Measurements from ENCODE around the gene PRDM16.

The PRDM16 gene

GRCh38 chr1:3267550-3268270 lies 198.7 kb downstream of the PRDM16 start:
- Histone ChIP-seq H3K9ac (ENCODE audit: low read depth, low read length) (no peak overlapping the region), H3K4me3 (ENCODE audit: low read length) (no peak overlapping the region), H3K27ac (ENCODE audit: low read depth, low read length) (no peak overlapping the region), H3K27me3 (ENCODE audit: insufficient read depth, low read length) (no peaks in the 10 kb centered on the region), H3K36me3 (ENCODE audit: insufficient read depth, low read length) (no peaks in the 10 kb centered on the region), H3K4me1 (ENCODE audit: insufficient read depth, low read length) (no peaks in the 10 kb centered on the region), H3K9me3 (ENCODE audit: insufficient read depth, low read depth, low read length) (no peaks in the 10 kb centered on the region)
- 94% methylated on average over 43 of the region's 43 CpGs for whole genome bisulfite sequencing

GRCh38 chr1:3268281-3268680 lies 199.3 kb downstream of the PRDM16 start:
- 95% methylated on average over 11 of the region's 11 CpGs for WGBS
- no peaks in the 10 kb centered on the region for H3K27me3 ChIP-seq (ENCODE audit: insufficient read depth, low read length)

GRCh38 chr1:3270403-3271245 lies 201.6 kb downstream of the PRDM16 start:
- Histone ChIP-seq H3K27ac (ENCODE audit: low read depth, low read length) (no peak overlapping the region), H3K4me3 (ENCODE audit: low read length) (no peak overlapping the region), H3K4me1 (ENCODE audit: insufficient read depth, low read length) (no peaks in the 10 kb centered on the region), H3K9ac (ENCODE audit: low read depth, low read length) (no peak overlapping the region), H3K27me3 (ENCODE audit: insufficient read depth, low read length) (no peaks in the 10 kb centered on the region), H3K9me3 (ENCODE audit: insufficient read depth, low read depth, low read length) (no peaks in the 10 kb centered on the region), H3K36me3 (ENCODE audit: insufficient read depth, low read length) (no peaks in the 10 kb centered on the region)
- WGBS = 89% methylated on average over 27 of the region's 27 CpGs

More at GRCh38 chr1:3268281-3268680, 199.3 kb downstream of the PRDM16 start:
- Histone ChIP-seq H3K4me1 (ENCODE audit: insufficient read depth, low read length) (no peaks in the 10 kb centered on the region), H3K27ac (ENCODE audit: low read depth, low read length) (no peak overlapping the region), H3K9ac (ENCODE audit: low read depth, low read length) (no peak overlapping the region), H3K4me3 (ENCODE audit: low read length) (no peak overlapping the region), H3K9me3 (ENCODE audit: insufficient read depth, low read depth, low read length) (no peaks in the 10 kb centered on the region), H3K36me3 (ENCODE audit: insufficient read depth, low read length) (no peaks in the 10 kb centered on the region)

- no peak overlapping the region for H3K9ac ChIP-seq (ENCODE audit: low read depth, low read length)
- no peaks in the 10 kb centered on the region for H3K36me3 ChIP-seq (ENCODE audit: insufficient read depth, low read length)
- 89% methylated on average over 9 of the region's 9 CpGs for WGBS
- H3K27me3 ChIP-seq (ENCODE audit: insufficient read depth, low read length) = no peaks in the 10 kb centered on the region
- H3K27ac ChIP-seq (ENCODE audit: low read depth, low read length) = no peak overlapping the region
- no peaks in the 10 kb centered on the region for H3K4me1 ChIP-seq (ENCODE audit: insufficient read depth, low read length)
- no peaks in the 10 kb centered on the region for H3K9me3 ChIP-seq (ENCODE audit: insufficient read depth, low read depth, low read length)
- H3K4me3 ChIP-seq (ENCODE audit: low read length) = no peak overlapping the region
These were observed 202.9 kb downstream of the PRDM16 start for GRCh38 chr1:3271866-3272265.

GRCh38 chr1:3272321-3273045 lies 203.5 kb downstream of the PRDM16 start:
- WGBS = 93% methylated on average over 29 of the region's 29 CpGs
- Histone ChIP-seq H3K4me3 (ENCODE audit: low read length) (no peak overlapping the region), H3K27ac (ENCODE audit: low read depth, low read length) (no peak overlapping the region), H3K9ac (ENCODE audit: low read depth, low read length) (no peak overlapping the region), H3K36me3 (ENCODE audit: insufficient read depth, low read length) (no peaks in the 10 kb centered on the region), H3K9me3 (ENCODE audit: insufficient read depth, low read depth, low read length) (no peaks in the 10 kb centered on the region), H3K4me1 (ENCODE audit: insufficient read depth, low read length) (no peaks in the 10 kb centered on the region), H3K27me3 (ENCODE audit: insufficient read depth, low read length) (no peaks in the 10 kb centered on the region)

GRCh38 chr1:3273447-3273846 lies 204.4 kb downstream of the PRDM16 start:
- Histone ChIP-seq H3K36me3 (ENCODE audit: insufficient read depth, low read length) (no peaks in the 10 kb centered on the region), H3K4me3 (ENCODE audit: low read length) (no peak overlapping the region), H3K9me3 (ENCODE audit: insufficient read depth, low read depth, low read length) (no peaks in the 10 kb centered on the region), H3K4me1 (ENCODE audit: insufficient read depth, low read length) (no peaks in the 10 kb centered on the region), H3K9ac (ENCODE audit: low read depth, low read length) (no peak overlapping the region), H3K27ac (ENCODE audit: low read depth, low read length) (no peak overlapping the region), H3K27me3 (ENCODE audit: insufficient read depth, low read length) (no peaks in the 10 kb centered on the region)
- 94% methylated on average over 4 of the region's 4 CpGs for WGBS

- no peak overlapping the region for H3K9ac ChIP-seq (ENCODE audit: low read depth, low read length)
- no peak overlapping the region for H3K4me3 ChIP-seq (ENCODE audit: low read length)
- no peaks in the 10 kb centered on the region for H3K27me3 ChIP-seq (ENCODE audit: insufficient read depth, low read length)
- H3K36me3 ChIP-seq (ENCODE audit: insufficient read depth, low read length) = no peaks in the 10 kb centered on the region
- no peaks in the 10 kb centered on the region for H3K9me3 ChIP-seq (ENCODE audit: insufficient read depth, low read depth, low read length)
- H3K27ac ChIP-seq (ENCODE audit: low read depth, low read length) = no peak overlapping the region
- WGBS = 95% methylated on average over 12 of the region's 12 CpGs
- no peaks in the 10 kb centered on the region for H3K4me1 ChIP-seq (ENCODE audit: insufficient read depth, low read length)
These were observed 206.0 kb downstream of the PRDM16 start for GRCh38 chr1:3274972-3275371.

GRCh38 chr1:3275471-3276340 lies 206.7 kb downstream of the PRDM16 start:
- Histone ChIP-seq H3K4me1 (ENCODE audit: insufficient read depth, low read length) (no peaks in the 10 kb centered on the region), H3K36me3 (ENCODE audit: insufficient read depth, low read length) (no peaks in the 10 kb centered on the region), H3K27ac (ENCODE audit: low read depth, low read length) (no peak overlapping the region), H3K27me3 (ENCODE audit: insufficient read depth, low read length) (no peaks in the 10 kb centered on the region), H3K9ac (ENCODE audit: low read depth, low read length) (no peak overlapping the region), H3K4me3 (ENCODE audit: low read length) (no peak overlapping the region), H3K9me3 (ENCODE audit: insufficient read depth, low read depth, low read length) (no peaks in the 10 kb centered on the region)
- 93% methylated on average over 37 of the region's 37 CpGs for WGBS

- WGBS = 92% methylated on average over 22 of the region's 22 CpGs
- Histone ChIP-seq H3K9ac (ENCODE audit: low read depth, low read length) (no peak overlapping the region), H3K27me3 (ENCODE audit: insufficient read depth, low read length) (no peaks in the 10 kb centered on the region), H3K4me3 (ENCODE audit: low read length) (no peak overlapping the region), H3K4me1 (ENCODE audit: insufficient read depth, low read length) (no peaks in the 10 kb centered on the region), H3K27ac (ENCODE audit: low read depth, low read length) (no peak overlapping the region), H3K36me3 (ENCODE audit: insufficient read depth, low read length) (no peaks in the 10 kb centered on the region), H3K9me3 (ENCODE audit: insufficient read depth, low read depth, low read length) (no peaks in the 10 kb centered on the region)
These were observed 207.4 kb downstream of the PRDM16 start for GRCh38 chr1:3276341-3276800.

- H3K9me3 ChIP-seq (ENCODE audit: insufficient read depth, low read depth, low read length) = no peaks in the 10 kb centered on the region
- H3K9ac ChIP-seq (ENCODE audit: low read depth, low read length) = no peak overlapping the region
- whole genome bisulfite sequencing = 94% methylated on average over 15 of the region's 15 CpGs
- no peaks in the 10 kb centered on the region for H3K4me1 ChIP-seq (ENCODE audit: insufficient read depth, low read length)
- H3K27me3 ChIP-seq (ENCODE audit: insufficient read depth, low read length) = no peaks in the 10 kb centered on the region
- H3K4me3 ChIP-seq (ENCODE audit: low read length) = no peak overlapping the region
- H3K36me3 ChIP-seq (ENCODE audit: insufficient read depth, low read length) = no peaks in the 10 kb centered on the region
- H3K27ac ChIP-seq (ENCODE audit: low read depth, low read length) = no peak overlapping the region
These were observed 208.0 kb downstream of the PRDM16 start for GRCh38 chr1:3277011-3277471.

Measured in HUES64 (cell line).